Measurements from ENCODE around the gene ACSS1.

The ACSS1 gene

DNA sequence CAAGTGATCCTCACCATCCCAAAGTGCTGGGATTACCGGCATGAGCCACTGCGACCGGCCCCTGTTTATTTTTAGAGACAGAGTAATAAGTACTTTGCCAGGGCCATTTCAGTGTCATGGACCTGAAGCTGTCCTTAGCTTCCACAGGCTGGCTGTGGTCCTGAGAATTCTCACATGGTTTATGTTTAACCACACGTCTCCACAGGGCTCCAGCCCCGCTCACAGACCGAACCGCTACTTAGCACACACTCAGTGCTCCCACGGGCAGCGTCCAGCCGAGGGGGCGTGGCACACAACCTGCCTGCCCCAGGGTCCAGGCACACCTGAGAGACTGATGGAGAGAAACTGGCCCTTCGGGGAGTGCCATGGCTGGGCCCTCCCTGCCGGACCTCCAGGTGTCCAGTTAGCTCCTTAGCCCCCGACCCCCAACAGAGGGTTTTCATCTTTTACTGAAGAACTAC, 11.7 kb downstream of the ACSS1 start:
- DNase-seq (ENCODE audit: low spot score) = no peak

DNA sequence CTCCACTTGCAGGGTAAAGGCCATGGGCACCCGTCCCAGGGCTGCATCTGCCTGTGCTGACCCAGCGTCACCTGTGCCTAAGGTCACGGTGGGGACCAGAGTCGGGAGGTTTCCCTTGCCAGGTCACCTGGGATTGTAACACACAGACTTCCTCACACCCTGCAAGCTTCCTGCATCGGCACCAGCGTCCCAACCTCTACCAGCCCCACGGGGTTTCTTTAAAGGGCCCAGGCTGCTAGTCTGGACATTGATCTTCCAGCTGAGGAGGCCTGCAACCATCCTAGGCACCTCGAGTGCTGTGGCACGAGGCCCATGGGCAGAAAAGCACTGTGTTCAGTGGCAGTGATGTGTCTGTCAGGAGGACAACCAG, 12.6 kb downstream of the ACSS1 start:
- no peak for DNase-seq (ENCODE audit: low spot score)

DNA sequence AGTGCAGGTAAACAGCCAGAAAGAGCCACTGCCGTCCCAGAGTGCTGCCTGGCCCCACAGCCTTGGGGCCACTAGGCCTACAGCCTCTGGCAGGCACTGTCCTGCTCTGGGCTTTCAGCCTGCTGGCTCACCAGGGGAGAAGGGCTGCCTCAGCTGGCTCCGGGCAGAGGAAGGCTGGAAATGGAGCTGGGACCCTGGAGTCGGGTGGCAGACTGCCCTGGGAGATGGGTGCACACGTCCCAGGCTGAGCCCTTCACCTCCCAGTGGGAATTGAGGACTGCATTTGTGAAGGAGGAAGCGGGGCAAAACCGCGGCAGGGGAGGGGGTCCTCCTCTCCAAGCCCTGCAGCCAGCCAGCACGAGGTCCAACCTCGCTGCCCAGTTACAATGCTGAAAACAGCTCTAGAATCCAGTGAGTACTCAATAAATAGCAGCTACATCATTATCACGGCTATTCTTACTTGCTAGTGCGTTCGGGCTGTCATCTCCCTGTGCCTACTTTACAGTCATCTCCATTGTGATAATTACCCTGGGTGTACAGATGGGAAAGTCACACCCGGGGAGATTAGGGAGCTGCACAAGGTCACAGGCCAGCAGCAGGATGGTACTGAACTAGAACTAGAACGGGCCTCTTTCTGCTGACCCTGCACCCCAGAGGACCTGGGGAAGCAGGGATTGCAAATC, 13.1 kb downstream of the ACSS1 start:
- DNase-seq (ENCODE audit: low spot score) = no peak

DNA sequence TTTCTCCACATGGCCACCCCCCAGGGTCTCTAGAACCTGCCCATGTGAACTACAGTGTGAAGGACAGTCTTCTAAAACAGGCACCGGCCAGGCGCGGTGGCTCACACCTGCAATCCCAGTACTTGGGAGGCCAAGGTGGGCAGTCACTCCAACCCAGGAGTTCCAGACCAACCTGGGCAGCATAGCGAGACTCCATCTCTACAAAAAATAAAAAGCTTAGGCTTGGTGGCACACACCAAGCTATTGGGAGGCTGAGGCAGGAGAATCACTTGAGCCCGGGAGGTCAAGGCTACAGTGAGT, 13.7 kb downstream of the ACSS1 start:
- no peak for DNase-seq (ENCODE audit: low spot score)

DNA sequence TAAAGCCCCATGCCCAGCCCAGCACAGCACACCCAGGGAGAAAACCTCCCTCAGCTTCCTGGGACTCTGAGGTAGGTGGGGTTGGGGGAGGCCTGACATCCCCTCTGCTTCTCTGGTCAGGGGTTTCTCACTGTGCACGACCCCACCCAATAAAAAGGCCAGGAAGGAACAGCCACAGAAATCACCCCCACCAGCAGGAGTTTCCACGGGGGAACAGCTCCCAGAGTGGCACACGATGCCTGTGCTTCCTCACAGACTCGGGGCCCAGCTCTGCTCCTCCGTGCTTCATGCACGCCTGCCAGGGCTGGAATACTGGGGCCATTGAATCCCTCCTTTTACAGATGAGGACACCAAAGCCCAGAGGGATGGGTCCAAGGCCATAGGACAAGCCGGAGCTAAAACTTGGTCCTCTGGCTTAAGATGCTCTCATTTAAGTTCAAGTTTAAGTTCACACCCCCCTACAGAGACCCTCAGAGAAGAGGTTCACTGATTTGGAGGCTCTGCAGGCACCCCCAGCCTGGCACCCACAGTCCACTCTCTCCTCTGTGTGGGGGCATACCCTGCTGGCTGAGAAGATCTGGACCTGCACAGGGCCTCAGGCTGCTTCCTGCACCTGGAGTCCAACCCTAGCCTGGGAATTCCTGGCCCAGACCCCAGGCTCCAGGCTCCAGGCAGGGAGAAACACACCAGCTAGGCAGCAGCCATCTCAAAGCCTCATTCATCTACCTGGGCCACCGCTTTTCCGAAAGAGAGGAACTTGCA, 14.3 kb downstream of the ACSS1 start:
- DNase-seq (ENCODE audit: low spot score) = no peak

DNA sequence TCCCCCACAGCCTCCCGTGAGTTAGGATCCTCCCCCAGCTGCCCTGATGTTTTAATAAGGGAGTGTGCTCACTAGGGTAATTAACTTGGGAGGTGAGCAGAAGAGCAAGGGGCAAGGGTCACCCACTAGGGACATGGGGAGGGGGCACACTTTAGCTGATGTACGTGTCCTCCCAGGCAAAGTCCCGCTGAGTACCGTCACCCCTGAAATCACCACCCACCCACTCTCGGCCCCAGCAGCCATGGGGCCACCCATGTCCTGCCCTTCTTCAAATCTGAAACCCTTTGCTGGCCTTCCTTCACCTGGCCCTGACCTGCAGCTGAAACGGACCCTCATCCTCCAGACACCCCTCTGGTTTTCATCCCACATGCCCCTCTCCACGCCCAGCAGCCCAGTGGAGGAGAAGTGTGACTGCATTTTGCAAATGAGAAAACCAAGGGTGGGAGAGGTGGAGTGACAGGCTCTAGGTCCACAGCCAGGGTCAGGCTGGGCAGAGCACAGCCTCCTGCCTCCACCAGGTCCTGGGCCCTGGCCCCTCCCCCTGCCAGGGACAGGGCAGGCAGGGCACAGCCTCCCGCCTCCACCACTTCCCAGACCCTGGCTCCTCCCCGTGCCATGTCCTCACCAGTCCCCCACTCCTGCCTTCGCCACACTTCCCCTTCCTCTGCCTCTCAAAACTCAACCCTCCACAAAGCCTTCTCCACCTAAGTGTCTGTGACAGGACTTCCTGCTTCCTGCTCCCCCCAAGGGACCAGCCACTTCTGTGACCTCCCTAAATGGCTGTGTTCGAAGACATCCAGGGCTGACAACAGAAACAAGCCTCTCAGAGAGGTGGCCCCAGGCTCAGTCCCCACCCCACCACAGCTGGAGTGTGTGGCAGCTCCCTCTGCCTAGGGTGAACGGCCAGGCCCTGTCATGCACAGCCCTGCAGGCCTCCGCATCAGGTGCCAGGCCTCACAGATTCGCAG, 15.1 kb downstream of the ACSS1 start:
- peak; percentile 36 for DNase-seq (ENCODE audit: low spot score)

DNA sequence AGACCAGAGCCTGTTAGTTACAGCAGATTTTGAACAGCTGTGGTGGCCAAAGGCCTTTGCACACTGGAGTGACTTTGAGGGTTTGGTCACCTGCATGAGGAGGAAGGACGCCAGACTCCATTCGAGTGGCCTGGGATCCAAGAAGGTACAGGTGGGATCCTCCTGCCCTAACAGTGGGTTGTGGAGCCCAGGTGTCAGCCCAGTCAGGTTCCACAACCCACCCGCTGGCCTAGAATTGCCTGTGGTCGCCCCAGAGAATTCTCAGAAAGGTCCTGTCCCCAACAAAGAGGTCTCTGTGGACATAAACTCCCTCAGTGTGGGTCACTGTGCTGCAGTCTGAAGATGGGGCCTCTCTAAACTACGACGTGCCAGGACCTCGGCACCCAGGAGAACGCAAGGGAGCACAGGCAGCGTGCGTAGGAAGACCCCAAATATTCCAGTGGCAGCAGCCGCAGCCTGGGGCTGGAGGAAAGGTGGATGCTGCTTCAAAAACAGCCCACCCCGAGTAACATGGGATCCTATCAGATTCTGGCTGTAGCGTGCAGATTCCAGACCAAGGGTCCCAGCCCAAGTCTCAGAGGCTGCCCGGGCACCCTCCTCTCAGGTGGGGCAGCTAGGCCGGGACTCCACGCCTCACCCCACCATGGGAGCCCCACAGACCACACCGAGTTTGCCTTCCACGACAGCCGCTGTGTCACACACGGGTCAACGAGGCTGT, 16.0 kb downstream of the ACSS1 start:
- no peak for DNase-seq (ENCODE audit: low spot score)

DNA sequence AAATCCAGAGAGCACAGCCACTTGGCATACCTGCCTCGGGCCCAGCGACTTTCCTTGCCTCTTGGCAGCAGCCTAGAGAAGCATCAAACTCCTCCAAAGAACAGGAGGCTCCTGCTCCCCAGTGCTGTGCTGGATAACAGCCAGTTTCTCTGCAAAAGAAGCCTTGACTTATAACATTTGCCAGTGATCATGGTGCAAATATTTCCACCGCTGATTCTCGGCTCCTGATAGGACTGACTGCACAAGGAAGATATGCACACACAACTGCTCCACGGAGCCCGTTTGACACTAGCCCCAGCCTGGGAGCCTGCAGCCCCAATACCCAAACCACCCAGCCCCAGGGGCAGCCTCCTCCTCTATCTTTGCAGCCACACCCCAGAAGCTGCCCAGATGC, 17.5 kb downstream of the ACSS1 start:
- no peak for DNase-seq (ENCODE audit: low spot score)

DNA sequence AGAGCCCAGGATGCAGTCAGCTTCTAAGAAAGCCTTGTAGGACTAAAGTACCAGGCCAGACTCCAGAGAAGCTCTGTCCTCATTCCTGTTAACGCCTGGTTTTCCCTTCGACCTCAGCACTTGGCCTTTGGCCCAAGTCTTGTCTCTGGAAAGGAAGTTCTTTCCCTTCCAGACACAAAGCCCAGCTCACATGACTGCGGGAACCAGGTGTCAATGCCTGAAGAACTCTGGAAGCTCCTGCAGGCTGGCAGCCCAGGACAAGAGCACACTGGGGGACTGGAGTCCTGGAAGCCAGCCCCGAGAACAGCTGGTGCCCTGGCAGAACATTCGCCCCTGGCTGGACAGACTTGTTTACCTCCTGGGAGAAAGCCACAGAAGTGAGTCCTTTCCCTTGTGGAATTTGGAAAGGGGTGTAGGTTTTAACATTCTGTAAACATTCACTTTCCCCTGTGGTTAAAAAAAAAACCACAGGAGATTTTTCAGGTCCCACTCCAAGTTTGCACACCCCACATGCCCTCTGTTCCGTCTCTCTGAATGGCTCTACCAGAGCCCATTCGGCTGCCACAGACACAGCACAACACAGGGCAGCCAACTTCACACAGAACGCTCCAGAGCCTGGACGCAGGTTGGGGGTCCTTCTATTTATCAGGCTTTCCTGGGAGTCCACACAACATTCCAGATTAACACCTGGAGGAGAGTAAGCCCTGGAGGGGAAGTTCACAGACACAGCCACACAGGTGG, 18.1 kb downstream of the ACSS1 start:
- DNase-seq (ENCODE audit: low spot score) = peak; percentile 40

DNA sequence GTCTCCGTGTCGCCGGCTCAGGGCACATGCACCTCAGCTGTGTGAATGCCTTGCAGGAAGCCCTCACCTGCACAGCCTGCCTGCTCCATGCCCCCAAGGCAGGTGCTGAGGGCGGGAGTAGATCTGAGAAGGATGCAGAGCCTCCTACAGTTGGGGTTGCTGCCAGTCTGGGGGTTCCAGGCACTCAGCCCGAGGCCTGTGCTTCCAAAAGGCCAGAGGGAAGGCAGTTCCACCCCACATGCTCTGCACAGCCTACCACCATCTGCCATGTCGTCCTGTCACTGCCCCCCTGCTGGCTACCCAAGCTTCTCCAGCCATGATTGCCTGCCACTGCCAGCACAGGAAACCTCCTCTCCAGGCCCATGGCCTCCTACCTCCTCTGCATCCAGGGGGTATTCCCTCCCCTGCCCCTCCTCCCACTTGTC, 19.3 kb downstream of the ACSS1 start:
- no peak for DNase-seq (ENCODE audit: low spot score)

DNA sequence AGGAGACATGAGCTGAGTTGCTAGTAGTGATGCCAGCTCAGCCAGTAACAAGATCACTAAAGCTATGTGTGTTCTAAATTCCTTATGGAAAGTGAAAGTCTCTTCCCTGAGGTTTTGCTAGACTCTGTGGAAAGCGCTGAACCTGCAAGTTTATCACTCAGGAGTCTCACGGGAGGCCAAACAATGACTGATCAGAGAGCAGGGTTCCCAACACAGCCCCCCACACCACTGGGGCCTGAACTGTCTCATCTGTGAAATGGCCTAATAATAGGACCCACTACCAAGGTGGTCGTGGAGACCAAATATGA, 19.9 kb downstream of the ACSS1 start:
- no peak for DNase-seq (ENCODE audit: low spot score)

DNA sequence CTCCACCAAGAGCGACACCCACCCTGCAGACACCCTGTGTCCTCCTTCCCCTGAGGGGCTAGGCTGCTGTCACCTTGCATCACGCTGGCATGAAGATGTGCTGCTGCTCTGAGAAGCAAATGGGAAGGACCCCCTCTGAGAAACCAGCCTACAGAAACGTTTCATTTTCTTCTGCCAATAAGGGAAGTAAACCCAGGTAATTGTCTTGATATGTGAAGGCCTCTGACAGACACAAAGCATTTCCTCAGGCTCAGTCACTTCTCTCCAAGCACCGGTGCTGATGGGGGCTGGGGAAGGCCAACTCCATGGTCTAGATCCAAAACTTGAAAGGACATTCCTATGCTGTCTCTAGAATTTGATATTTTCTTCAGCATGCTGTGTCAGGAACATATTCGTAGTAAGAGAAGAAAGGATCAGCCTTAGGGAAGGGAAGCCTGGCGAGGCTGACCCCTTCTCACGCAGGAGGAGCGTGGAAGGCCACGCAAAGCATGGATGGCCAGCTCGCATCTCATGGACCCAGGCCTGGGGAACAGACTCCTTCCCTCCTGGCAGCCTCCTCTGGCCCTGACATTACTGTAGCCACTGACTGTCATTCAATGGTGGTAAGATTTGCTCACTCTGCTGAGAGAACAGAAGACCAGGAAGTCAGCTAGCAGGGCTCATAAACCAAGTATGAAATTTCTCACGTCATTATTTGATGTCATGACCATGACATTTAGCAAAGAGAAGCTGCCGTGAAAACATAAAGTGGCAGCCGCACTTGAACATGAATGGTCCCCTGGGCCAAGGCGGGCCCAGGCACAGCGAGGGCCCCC, 20.4 kb downstream of the ACSS1 start:
- no peak for DNase-seq (ENCODE audit: low spot score)

DNA sequence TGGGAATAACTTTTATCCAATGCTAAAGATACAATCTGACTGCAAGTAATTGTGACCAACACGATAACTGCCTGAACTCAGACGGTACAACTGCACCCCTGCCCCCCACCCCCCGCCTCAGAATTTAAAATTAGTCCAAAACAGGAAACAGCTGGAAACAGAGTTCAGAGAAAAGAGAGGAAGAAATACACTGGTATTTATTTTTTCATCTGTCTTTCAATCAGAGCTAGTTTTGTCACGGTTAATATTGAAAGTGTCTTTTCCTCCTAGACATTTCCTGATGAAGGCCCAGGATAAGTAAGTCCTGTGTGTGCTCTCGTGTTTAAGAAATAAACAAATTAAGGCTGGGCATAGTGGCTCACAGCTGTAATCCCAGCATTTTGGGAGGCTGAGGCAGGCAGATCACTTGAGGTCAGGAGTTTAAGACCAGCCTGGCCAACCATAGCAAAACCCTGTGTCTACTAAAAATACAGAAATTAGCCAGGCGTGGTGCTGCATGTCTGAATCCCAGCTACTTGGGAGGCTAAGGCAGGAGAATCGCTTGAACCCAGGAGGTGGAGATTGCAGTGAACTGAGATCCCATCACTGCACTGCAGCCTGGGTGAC, 21.5 kb downstream of the ACSS1 start:
- no peak for DNase-seq (ENCODE audit: low spot score)

DNA sequence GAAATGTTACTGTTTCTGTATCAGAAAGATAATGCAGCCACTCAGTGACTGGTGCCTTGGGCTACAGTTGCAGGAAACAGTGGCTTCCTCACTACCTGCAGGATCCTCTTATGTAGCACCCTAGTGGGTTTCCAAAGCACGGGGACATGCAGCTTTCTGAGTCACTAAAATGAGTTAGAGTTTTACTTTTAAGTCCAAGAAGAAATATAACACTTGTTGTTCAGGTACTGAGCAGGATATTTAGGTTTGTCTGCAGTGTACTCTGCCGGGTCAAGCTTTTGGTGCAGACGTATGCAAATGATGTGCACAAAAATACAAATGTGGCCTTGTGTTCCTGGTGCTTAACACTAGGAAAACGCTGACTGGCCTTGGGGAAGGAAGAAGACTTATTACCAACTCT, 22.0 kb downstream of the ACSS1 start:
- DNase-seq (ENCODE audit: low spot score) = no peak

DNA sequence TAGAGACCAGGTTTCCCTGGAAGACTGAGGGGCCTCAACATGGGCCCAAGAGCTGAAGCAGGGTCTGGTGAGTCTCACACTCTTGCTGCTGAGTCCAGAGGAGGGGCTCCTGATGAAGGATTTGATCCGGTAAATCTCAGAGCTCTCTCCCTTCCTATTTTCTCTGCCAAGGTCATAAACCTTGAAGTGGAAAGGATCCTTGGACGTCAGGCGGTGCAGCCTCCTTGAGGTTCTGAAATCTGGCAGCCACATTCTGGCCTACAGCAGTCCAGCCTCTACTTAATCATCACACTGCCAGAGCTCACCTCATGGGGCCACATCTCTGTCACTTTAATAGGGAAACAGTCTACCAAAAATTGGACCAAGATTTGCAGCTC, 24.0 kb downstream of the ACSS1 start:
- DNase-seq (ENCODE audit: low spot score) = no peak

DNA sequence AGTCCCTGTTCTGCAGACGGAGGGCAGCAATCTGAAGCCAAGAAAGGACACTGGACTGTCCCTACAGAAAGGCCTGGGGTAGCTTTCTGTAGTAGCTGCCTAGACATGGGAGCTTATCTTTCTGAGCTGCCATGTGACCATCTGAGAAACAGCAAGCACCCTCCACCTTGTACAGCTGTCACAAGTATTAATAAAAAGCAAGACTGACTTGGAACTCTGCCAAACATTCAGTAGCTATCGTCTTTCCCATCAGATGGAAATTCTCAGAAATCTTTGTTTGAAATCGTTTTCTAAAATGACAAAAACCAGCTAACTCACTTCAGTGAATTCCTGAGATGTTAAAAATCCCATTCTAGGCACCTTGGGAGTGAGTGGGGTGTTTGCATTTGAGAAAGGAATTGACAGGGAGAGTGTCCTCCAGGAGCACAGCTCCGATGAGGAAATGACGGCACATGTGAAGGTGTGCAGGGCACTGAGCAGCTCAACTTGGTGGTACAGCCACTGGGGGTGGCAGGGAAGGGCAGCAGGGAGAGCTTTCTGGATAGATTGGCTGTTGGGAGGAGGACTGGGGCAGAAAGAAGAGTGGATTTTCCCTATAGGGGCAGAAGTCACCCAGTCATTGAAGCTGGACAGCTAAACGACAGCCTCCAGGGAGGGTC, 24.5 kb downstream of the ACSS1 start:
- no peak for DNase-seq (ENCODE audit: low spot score)

DNA sequence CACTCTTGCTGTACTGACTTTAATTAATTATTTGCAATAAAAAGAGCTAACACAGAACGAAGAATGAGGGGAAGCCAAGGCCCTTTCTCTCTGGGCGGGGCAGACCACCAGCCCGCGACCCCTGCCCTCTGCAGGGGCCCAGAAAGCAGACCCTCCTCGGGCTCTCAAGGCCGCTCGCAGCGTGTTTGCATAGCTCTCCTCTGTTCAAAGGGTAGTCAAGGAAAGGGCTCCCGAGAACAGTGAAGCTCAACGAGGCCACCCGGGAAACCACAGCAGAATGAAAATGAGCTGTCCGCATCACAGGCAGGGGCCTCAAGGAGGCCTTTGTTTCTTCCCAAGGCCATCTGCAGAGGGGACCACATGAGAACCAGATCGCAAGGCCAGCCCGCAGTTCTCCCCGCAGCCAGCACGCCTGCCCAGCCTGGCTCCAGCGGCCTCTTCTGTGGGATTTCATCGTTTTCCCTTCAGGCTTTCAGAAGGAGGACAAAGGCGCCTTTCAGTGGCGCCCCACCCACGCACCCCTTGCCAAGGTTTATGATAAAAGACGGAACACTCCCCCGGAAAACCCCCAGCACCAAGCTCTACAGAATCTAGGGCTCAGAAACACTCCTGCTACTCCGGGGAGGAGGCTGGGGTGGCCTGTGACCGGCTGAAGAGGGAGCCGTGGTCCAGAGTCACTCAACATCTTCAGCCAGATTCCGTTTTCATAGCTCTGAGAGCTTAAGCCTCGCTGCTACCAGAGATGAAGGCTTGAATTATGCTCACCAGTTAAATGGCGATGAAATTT, 25.3 kb downstream of the ACSS1 start:
- no peak for DNase-seq (ENCODE audit: low spot score)

DNA sequence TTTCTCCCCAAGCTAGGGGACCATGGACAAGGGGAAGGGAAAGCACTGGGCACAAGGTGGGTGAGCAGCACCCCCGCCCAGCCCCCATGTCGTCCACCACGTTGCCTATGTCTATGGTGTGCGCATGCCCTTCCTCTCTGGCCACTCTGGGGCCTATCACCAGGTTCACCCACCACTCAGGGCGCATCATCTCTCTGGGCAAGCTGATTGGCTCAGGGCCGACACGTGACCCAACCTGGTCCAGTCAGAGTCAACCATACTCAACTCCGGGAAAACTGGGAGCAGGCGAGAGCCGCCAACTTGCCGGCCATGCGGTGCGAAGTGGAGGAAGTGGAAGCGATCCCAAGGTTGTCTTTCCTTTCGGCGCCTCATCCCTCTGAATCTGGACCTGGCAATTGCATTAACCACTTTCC, 25.9 kb downstream of the ACSS1 start:
- DNase-seq (ENCODE audit: low spot score) = no peak

DNA sequence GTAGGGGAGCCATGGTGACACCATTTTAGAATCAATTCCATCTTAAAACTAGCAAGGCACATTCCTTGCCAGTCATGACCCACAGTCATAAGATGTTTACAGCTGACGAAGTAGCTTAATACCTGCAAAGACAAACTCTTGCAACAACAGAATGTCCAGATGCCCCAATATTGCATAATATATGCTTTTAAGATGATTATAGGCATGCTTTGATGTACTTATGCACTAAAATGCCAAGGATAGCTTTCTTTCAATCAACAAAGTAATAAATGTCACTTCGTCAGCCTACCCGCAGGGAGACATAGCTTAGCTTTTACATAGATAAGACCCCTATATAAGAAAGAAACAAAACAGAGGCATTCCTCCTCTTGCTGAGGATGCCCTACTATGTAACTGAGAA, 26.7 kb downstream of the ACSS1 start:
- DNase-seq (ENCODE audit: low spot score) = no peak

All from kidney capillary endothelial cell (primary cell).